GM19043 (cell line): ENCODE data around the gene SYNGAP1.

ENCODE experiments used
- ATAC-seq: cut with Tn5 transposase; IDR thresholded peaks from one replicate; pipeline ENCODE4 v1.9.1; 2021; ENCODE audit warnings: low read depth; ENCODE audit not compliant: unreplicated experiment

Gene SYNGAP1

DNA sequence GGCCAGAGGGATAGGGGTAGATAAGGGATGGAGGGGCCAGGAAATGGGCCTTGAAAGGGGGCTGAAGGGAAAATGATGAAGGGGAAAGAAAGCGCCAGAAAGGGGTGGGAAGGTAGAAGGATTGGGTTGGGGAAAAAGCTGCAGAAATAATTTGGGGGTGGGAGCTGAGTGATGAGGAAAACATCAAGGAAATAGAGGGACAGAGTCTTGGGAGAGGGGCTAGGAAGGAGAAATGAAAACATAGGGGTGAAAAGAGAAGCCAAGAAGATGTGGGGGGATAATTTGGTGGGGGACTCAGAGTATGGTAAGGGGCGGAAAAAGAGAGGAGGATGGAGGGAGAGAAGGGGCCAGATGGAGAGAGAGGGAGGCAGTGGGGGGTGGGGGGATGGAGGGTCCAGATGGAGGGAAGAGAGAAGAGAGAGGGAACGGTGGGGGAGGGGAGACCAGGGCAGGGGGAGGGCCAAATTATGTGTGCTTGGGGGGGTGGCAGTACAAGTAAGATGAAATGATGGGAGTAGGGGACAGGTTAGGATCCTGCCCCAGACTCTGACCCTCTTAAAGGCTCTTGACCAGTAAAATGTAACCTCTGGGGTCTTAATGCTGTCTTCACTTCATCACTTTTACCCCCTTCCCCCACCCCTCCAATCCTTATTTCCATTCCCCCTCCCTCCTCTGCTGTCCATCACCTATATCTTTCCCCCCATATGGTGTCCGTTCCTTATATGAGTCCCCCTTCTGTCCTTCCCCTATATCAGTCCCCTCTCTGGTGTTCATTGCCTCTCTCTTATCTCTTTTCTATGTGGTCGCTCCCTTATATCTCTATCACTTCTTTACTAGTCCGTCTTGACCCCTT is 852 bp downstream of the SYNGAP1 start:
- no peak for ATAC-seq

- no peak for ATAC-seq
Observed at GRCh38 chr6:33421344-33421643, 1.4 kb downstream of the SYNGAP1 start.

DNA sequence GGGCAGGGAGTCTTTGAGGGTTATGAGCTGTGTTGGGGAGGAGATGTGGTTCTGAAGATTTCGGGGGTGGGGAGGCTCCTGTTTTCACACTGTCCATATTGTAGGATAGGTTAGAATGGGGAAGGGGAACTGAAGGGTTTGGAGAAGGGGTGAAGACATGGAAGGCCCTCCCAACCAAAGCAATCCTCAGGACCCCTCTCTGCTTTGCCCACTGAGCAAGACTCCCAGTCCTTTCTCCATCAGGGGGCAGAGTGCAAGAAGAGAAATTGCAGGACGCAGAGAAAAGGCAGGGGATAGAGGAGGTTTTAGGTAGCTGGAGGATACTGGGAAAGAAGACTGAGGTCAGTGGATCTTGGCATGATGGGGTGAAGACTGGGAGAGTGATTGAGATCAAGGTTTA is 3.9 kb downstream of the SYNGAP1 start:
- no peak for ATAC-seq

DNA sequence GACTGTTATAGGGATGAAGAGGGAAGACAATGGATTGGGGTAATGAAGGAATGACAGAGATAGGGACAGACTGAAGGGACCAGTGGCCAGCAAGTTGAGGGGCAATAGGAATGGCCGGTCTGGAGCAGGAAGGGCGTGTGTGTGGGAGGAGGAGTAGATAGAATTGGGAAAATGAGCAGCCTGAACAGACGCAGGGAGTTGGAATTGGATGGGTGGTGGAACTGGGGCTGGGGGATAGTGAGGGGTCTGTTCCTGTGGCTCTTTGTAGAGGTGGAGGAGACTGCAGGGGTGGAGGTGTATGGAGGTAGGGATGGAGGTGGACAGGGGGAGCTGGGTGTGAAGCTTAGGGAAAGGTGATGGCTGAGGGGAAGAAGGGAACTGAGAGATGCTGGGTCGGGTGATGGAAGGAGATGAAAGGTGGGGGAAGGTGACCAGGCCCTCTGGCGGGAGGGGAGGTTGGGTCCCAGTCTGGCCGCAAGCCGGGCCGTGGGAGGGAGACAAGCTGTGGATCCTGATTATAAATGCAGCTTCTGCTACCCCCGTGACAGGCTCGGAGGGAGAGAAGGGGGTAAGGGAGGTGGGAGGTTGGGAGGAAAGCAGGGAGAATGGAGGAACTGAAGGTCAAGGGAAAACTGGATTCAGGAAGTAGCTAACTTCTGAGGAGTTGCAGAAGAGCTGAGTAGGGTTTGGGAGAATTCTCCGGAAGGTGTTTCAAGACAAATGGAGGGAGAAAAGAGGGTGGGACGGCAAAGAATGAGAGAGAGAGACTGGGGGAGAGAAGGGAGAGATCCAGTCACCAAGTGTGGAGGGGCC is 5.2 kb downstream of the SYNGAP1 start:
- ATAC-seq = no peak

- no peak for ATAC-seq
Observed at GRCh38 chr6:33425668-33426577, 6.1 kb downstream of the SYNGAP1 start.

- ATAC-seq = no peak
Observed at GRCh38 chr6:33426590-33427511, 7.0 kb downstream of the SYNGAP1 start.

GRCh38 chr6:33427585-33428223 is 7.8 kb downstream of the SYNGAP1 start:
- ATAC-seq = no peak

DNA sequence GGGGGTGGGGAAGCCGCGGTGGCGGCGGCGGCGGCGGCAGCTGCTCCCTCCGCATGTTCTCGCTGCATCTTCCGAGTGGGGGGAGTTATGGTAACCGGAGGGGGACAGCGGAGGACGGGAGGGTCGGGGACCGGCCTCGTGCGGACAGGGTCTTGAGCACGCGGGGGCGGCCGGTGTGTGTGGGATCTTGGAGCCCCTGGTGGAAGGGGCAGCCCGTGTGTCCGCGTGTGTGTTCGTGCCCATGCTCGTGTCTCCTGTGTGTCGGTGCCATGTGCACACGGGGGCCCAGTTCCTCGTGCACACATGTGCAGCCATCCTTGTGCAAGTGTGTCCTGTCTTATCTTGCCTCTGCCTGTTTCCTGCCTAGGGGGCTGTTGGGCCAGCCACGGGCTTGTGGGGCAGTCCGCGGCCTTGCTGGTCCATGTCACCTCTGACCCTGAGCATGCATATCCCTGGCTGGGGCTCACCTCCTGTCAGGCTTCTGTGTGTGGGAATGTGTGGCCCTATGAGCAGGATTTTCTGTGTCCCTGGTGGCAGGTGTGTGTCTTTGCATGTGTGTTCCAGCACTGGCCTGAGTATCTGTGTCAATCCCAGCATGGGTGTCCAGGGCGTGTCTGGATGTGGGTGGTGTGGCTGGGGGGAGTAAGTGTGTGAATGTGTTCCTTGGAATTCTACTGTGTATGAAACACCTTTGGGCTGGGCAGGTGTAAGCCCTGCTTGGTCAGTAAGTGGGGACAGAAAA is 8.5 kb downstream of the SYNGAP1 start:
- ATAC-seq = no peak

GRCh38 chr6:33428966-33429749 is 9.3 kb downstream of the SYNGAP1 start:
- no peak for ATAC-seq

DNA sequence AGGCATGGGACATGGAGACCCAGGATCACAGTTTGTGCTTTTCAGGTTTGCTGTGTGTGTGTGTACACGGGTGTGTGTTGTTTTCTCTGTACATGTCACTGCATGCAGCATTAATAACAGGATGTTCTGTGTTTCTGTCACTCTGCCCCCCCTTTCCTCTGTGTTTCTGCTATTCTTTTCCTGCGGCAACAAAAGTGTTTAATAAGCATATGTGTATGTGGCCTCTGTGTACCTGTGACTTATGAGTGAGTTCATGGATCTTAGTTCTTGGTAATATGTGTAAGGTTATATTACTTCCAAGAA is 9.8 kb downstream of the SYNGAP1 start:
- ATAC-seq = no peak

- ATAC-seq = no peak
Observed at GRCh38 chr6:33430334-33430733, 10.5 kb downstream of the SYNGAP1 start.

GRCh38 chr6:33430991-33431879 is 11.4 kb downstream of the SYNGAP1 start:
- ATAC-seq = no peak

DNA sequence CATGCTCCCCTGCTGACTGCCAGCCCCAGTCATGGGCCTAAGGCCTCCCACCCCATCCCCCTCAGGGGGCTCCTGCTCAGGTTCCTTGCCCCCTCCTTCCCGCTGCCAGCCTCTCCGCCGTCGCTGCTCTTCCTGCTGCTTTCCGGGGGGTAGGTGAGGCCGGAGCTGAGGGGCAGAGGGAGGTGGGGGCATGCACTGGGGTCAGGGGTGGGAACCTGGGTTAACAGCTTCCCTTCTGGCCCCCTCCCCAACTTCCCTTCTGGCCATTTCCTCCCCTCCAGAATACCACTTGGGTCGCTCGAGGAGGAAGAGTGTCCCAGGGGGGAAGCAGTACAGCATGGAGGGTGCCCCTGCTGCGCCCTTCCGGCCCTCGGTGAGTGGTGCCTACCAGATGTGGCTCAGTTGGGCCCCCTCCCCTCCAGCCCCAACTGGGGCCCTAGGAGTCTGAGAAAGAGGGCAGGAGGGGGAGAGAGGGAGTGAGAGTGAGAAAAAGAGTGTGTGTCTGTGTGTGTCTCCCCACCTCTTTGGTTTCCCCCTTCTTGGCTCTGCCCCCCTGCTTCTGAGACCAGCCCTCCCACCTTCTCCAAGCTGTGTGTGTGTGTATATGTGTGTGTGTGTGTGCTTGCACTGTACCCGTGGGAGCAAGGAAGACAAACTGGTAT is 12.1 kb downstream of the SYNGAP1 start:
- no peak for ATAC-seq

DNA sequence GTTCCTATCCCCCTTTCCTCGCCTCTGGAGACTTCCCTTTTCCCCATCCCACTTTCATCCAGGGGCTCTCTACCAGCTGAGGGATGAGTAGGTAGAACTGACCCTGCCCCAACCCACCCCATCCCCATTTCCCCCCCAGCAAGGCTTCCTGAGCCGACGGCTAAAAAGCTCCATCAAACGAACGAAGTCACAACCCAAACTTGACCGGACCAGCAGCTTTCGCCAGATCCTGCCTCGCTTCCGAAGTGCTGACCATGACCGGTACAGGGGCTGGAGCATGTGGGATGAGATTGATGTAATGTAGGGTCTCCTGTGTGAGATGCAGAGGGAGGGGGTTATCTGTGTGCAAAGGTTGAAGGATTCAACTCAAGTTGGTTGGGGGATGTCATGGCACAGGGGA is 12.7 kb downstream of the SYNGAP1 start:
- ATAC-seq = no peak

GRCh38 chr6:33433001-33433543 is 13.2 kb downstream of the SYNGAP1 start:
- ATAC-seq = no peak

GRCh38 chr6:33433544-33434191 is 13.8 kb downstream of the SYNGAP1 start:
- no peak for ATAC-seq
